Activated CD8-positive, alpha-beta T cell treated with anti-CD3 and anti-CD28 coated beads for 36 hours (primary cell): ENCODE data around the gene LTO1. TPM values are rescaled to one million over a fixed set of nuclear protein-coding genes. Genes with fewer than 3 reads are reported as not detected.

ENCODE experiments used
- ATAC-seq: fragments of 200-7000 bp; cut with Tn5 transposase; one replicate; pipeline ENCODE4 v1.10.0; 2021; ENCODE audit warnings: mild to moderate bottlenecking, moderate library complexity
- CTCF ChIA-PET: fragments of 350-600 bp; sonication (Branson Sonifier 250); formaldehyde crosslinking; loops from one replicate; lab custom pipeline; 2021; ENCODE audit warnings: antibody characterized with exemption; lab: Charles Lee
- POLR2A ChIA-PET: fragments of 350-600 bp; sonication (Branson Sonifier 250); formaldehyde crosslinking; loops from one replicate; lab custom pipeline; 2021; ENCODE audit warnings: antibody characterized with exemption; lab: Charles Lee
- DNase-seq: peaks from one replicate; pipeline ENCODE4 v3.0.0-alpha.2; 2020
- H3K27ac Mint-ChIP-seq: one replicate; pipeline ENCODE4 v1.8.0; 2021; ENCODE audit warnings: mild to moderate bottlenecking, mixed read lengths
- H3K27me3 Mint-ChIP-seq: one replicate; pipeline ENCODE4 v1.8.0; 2021; ENCODE audit warnings: mixed read lengths
- H3K36me3 Mint-ChIP-seq: one replicate; pipeline ENCODE4 v1.8.0; 2021; ENCODE audit warnings: low read depth, mixed read lengths
- H3K4me1 Mint-ChIP-seq: one replicate; pipeline ENCODE4 v1.8.0; 2021; ENCODE audit warnings: low read depth, mixed read lengths
- H3K4me3 Mint-ChIP-seq: one replicate; pipeline ENCODE4 v1.8.0; 2021; ENCODE audit warnings: mild to moderate bottlenecking, moderate library complexity, mixed read lengths
- H3K9me3 Mint-ChIP-seq: one replicate; pipeline ENCODE4 v1.8.0; 2021; ENCODE audit warnings: mixed read lengths
- CTCF ChIP-seq: fragments of 200-600 bp; IDR thresholded peaks from one replicate; pipeline ENCODE4 v1.8.0; 2022; ENCODE audit warnings: antibody characterized with exemption, mild to moderate bottlenecking
- intact Hi-C: fragments of 100-400 bp; cut with micrococcal nuclease; formaldehyde crosslinking; loops from one replicate; pipeline ENCODE4 v1.10.0; 2022
- total RNA-seq, 2 experiments: library from RNA; stranded (reverse); gene quantifications; one replicate each; pipeline ENCODE4 v1.2.3, GENCODE V29; 2021

The LTO1 gene
- total RNA-seq, 2 experiments from 2014 or later, result 14.9 to 15.9 TPM

- no peaks in the 10 kb centered on the region for H3K9me3 Mint-ChIP-seq
- POLR2A ChIA-PET, result no interaction called here
Measured at GRCh38 chr11:69647390-69647748, 27.8 kb downstream of the LTO1 start.

GRCh38 chr11:69646493-69647389 lies 28.4 kb downstream of the LTO1 start:
- DNase-seq, result no peak
- Mint-ChIP-seq H3K36me3 (no peaks in the 10 kb centered on the region), H3K27ac (no peak overlapping the region), H3K27me3 (no peaks in the 10 kb centered on the region), H3K4me3 (no peak overlapping the region), H3K4me1 (no peaks in the 10 kb centered on the region), H3K9me3 (no peaks in the 10 kb centered on the region)
- CTCF ChIA-PET, result no interaction called here
- POLR2A ChIA-PET, result no interaction called here
- TF ChIP-seq CTCF, result no peak
- intact Hi-C loops, result loop anchor here (10.0 kb wide), 1 partner anchor 352 kb away; the partner anchor contains the start of gene MYEOV
- no peak for ATAC-seq

More at GRCh38 chr11:69647390-69647748, 27.8 kb downstream of the LTO1 start:
- TF ChIP-seq CTCF, result no peak
- H3K27me3 Mint-ChIP-seq, result no peaks in the 10 kb centered on the region
- CTCF ChIA-PET, result no interaction called here
- H3K27ac Mint-ChIP-seq, result no peak overlapping the region
- intact Hi-C loops, result loop anchor here (10.0 kb wide), 1 partner anchor 353 kb away; the partner anchor contains the start of gene MYEOV
- H3K4me3 Mint-ChIP-seq, result no peak overlapping the region
- ATAC-seq (no peak), DNase-seq (no peak)
- H3K36me3 Mint-ChIP-seq, result no peaks in the 10 kb centered on the region
- H3K4me1 Mint-ChIP-seq, result no peaks in the 10 kb centered on the region

GRCh38 chr11:69645801-69646492 lies 29.2 kb downstream of the LTO1 start:
- H3K9me3 Mint-ChIP-seq, result no peaks in the 10 kb centered on the region
- no peak for TF ChIP-seq CTCF
- POLR2A ChIA-PET, result interaction anchor here (1.3 kb wide), 1 partner anchor 12 kb away, joined by 3 read pairs; no protein-coding TSS in a partner anchor
- intact Hi-C loops, result loop anchor here (10.0 kb wide), 1 partner anchor 351 kb away; the partner anchor contains the start of gene MYEOV
- CTCF ChIA-PET, result no interaction called here
- peaks cover 5% of the 10 kb centered on the region for H3K27me3 Mint-ChIP-seq
- H3K4me1 Mint-ChIP-seq, result peaks cover 5% of the 10 kb centered on the region
- no peak overlapping the region for H3K27ac Mint-ChIP-seq
- no peaks in the 10 kb centered on the region for H3K36me3 Mint-ChIP-seq
- no peak overlapping the region for H3K4me3 Mint-ChIP-seq
- no peak for DNase-seq
- no peak for ATAC-seq

- CTCF ChIA-PET, result interaction anchor here (1.3 kb wide), 1 partner anchor 26 kb away, joined by 3 read pairs; no protein-coding TSS in a partner anchor
- H3K27ac Mint-ChIP-seq, result no peak overlapping the region
- intact Hi-C loops, result loop anchor here (5.0 to 10.0 kb wide), 2 partner anchors 350 to 543 kb away; partner anchors contain the start of gene MYEOV
- DNase-seq (no peak), ATAC-seq (no peak)
- peaks cover 12% of the 10 kb centered on the region for H3K27me3 Mint-ChIP-seq
- no peaks in the 10 kb centered on the region for H3K9me3 Mint-ChIP-seq
- no peak for TF ChIP-seq CTCF
- POLR2A ChIA-PET, result interaction anchor here (1.3 kb wide), 1 partner anchor 13 kb away, joined by 3 read pairs; no protein-coding TSS in a partner anchor
- H3K4me3 Mint-ChIP-seq, result no peak overlapping the region
- peaks cover 10% of the 10 kb centered on the region for H3K4me1 Mint-ChIP-seq
- no peaks in the 10 kb centered on the region for H3K36me3 Mint-ChIP-seq
Measured at GRCh38 chr11:69644962-69645675, 30.0 kb downstream of the LTO1 start.
